ENCODE data around the gene FBXW4.

Gene FBXW4

DNA sequence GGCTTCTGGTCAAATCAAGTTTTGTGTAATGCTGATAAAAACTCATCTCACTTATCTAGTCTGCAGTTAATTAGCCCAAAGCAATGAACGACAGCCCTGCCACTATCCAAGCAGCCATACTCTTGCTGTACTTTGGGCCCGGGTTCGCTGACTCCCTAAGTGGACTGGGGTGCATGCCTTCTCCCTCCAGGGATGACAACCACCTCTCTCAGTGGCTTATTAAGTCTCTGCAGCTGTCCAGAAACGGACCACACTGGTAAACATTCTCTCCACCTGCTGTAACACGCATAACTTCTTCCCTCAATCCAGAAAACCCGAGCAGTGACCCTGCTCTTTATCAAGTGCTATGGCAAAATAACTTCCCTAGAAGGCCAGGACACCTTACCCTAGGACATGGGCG, 3.9 kb downstream of the FBXW4 start:
- no peaks in the 10 kb centered on the region for H3K9me3 Mint-ChIP-seq
- H3K27ac Mint-ChIP-seq (ENCODE audit: low read depth): peak overlapping the region; percentile 82
- H3K36me3 Mint-ChIP-seq (ENCODE audit: insufficient read depth): peaks cover 30% of the 10 kb centered on the region
- DNase-seq (ENCODE audit: low spot score in 2 of 2) (no peak), ATAC-seq (replicated peaks; ENCODE audit: extremely low read depth, poor library complexity, severe bottlenecking) (no peak)
- H3K27me3 Mint-ChIP-seq: no peaks in the 10 kb centered on the region
- peaks cover 62% of the 10 kb centered on the region for H3K4me1 Mint-ChIP-seq
- H3K4me3 Mint-ChIP-seq: no peak overlapping the region

GRCh38 chr10:101690461-101690860, 4.5 kb downstream of the FBXW4 start:
- H3K27ac Mint-ChIP-seq (ENCODE audit: low read depth): peak overlapping the region; percentile 57
- DNase-seq (ENCODE audit: low spot score in 2 of 2): no peak
- peaks cover 65% of the 10 kb centered on the region for H3K4me1 Mint-ChIP-seq
- peaks cover 28% of the 10 kb centered on the region for H3K36me3 Mint-ChIP-seq (ENCODE audit: insufficient read depth)
- H3K27me3 Mint-ChIP-seq: no peaks in the 10 kb centered on the region
- no peak for ATAC-seq (replicated peaks; ENCODE audit: extremely low read depth, poor library complexity, severe bottlenecking)
- no peak overlapping the region for H3K4me3 Mint-ChIP-seq
- H3K9me3 Mint-ChIP-seq: no peaks in the 10 kb centered on the region

- Mint-ChIP-seq H3K4me1 (peaks cover 77% of the 10 kb centered on the region), H3K27me3 (no peaks in the 10 kb centered on the region), H3K4me3 (no peak overlapping the region), H3K36me3 (ENCODE audit: insufficient read depth) (peaks cover 15% of the 10 kb centered on the region), H3K27ac (ENCODE audit: low read depth) (peak overlapping the region; percentile 2), H3K9me3 (no peaks in the 10 kb centered on the region)
- no peak for ATAC-seq (replicated peaks; ENCODE audit: extremely low read depth, poor library complexity, severe bottlenecking)
- no peak for DNase-seq (ENCODE audit: low spot score in 2 of 2)
These were observed 7.8 kb downstream of the FBXW4 start for GRCh38 chr10:101687071-101687658.

GRCh38 chr10:101686133-101686925, 8.6 kb downstream of the FBXW4 start:
- H3K27me3 Mint-ChIP-seq: no peaks in the 10 kb centered on the region
- peak overlapping the region; percentile 22 for H3K27ac Mint-ChIP-seq (ENCODE audit: low read depth)
- H3K4me1 Mint-ChIP-seq: peaks cover 72% of the 10 kb centered on the region
- H3K9me3 Mint-ChIP-seq: no peaks in the 10 kb centered on the region
- H3K36me3 Mint-ChIP-seq (ENCODE audit: insufficient read depth): peaks cover 17% of the 10 kb centered on the region
- DNase-seq (ENCODE audit: low spot score in 2 of 2) (no peak), ATAC-seq (replicated peaks; ENCODE audit: extremely low read depth, poor library complexity, severe bottlenecking) (no peak)
- no peak overlapping the region for H3K4me3 Mint-ChIP-seq

GRCh38 chr10:101684782-101685181, 10.2 kb downstream of the FBXW4 start:
- H3K4me3 Mint-ChIP-seq: no peak overlapping the region
- H3K27me3 Mint-ChIP-seq: no peaks in the 10 kb centered on the region
- H3K4me1 Mint-ChIP-seq: peaks cover 56% of the 10 kb centered on the region
- no peaks in the 10 kb centered on the region for H3K9me3 Mint-ChIP-seq
- no peak for DNase-seq (ENCODE audit: low spot score in 2 of 2)
- H3K36me3 Mint-ChIP-seq (ENCODE audit: insufficient read depth): peaks cover 18% of the 10 kb centered on the region
- ATAC-seq (replicated peaks; ENCODE audit: extremely low read depth, poor library complexity, severe bottlenecking): no peak
- peak overlapping the region; percentile 23 for H3K27ac Mint-ChIP-seq (ENCODE audit: low read depth)

- H3K4me3 Mint-ChIP-seq: no peak overlapping the region
- H3K27ac Mint-ChIP-seq (ENCODE audit: low read depth): no peak overlapping the region
- ATAC-seq (replicated peaks; ENCODE audit: extremely low read depth, poor library complexity, severe bottlenecking): no peak
- H3K4me1 Mint-ChIP-seq: peaks cover 50% of the 10 kb centered on the region
- no peaks in the 10 kb centered on the region for H3K27me3 Mint-ChIP-seq
- peaks cover 12% of the 10 kb centered on the region for H3K36me3 Mint-ChIP-seq (ENCODE audit: insufficient read depth)
- H3K9me3 Mint-ChIP-seq: no peaks in the 10 kb centered on the region
- DNase-seq (ENCODE audit: low spot score in 2 of 2): no peak
These were observed 11.7 kb downstream of the FBXW4 start for GRCh38 chr10:101683276-101683675.

GRCh38 chr10:101682172-101682825, 12.7 kb downstream of the FBXW4 start:
- peaks cover 42% of the 10 kb centered on the region for H3K4me1 Mint-ChIP-seq
- no peaks in the 10 kb centered on the region for H3K27me3 Mint-ChIP-seq
- H3K4me3 Mint-ChIP-seq: no peak overlapping the region
- H3K27ac Mint-ChIP-seq (ENCODE audit: low read depth): no peak overlapping the region
- no peaks in the 10 kb centered on the region for H3K9me3 Mint-ChIP-seq
- ATAC-seq (replicated peaks; ENCODE audit: extremely low read depth, poor library complexity, severe bottlenecking) (no peak), DNase-seq (ENCODE audit: low spot score in 2 of 2) (no peak)
- H3K36me3 Mint-ChIP-seq (ENCODE audit: insufficient read depth): peaks cover 12% of the 10 kb centered on the region

DNA sequence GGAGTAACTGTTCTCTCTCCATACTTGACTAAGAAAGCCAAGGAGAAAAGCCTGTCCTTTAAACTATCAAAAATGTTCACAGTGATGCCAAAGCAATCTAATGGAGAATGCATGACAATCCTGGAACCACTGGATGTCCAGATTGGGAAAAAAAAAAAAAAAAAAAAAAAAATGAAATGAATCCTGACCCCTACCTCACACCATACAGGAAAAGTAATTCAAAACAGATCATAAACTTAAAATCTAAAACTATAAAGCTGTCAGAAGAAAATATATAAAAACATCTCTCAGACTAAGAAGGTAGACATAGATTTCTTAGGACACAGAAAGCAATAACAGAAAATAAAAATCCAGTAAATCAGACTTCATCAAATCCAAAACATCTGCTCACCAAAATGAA, 18.4 kb downstream of the FBXW4 start:
- H3K4me3 Mint-ChIP-seq: no peak overlapping the region
- no peak overlapping the region for H3K27ac Mint-ChIP-seq (ENCODE audit: low read depth)
- H3K9me3 Mint-ChIP-seq: no peaks in the 10 kb centered on the region
- DNase-seq (ENCODE audit: low spot score in 2 of 2) (no peak), ATAC-seq (replicated peaks; ENCODE audit: extremely low read depth, poor library complexity, severe bottlenecking) (no peak)
- no peaks in the 10 kb centered on the region for H3K27me3 Mint-ChIP-seq
- peaks cover 6% of the 10 kb centered on the region for H3K4me1 Mint-ChIP-seq
- peaks cover 26% of the 10 kb centered on the region for H3K36me3 Mint-ChIP-seq (ENCODE audit: insufficient read depth)

DNA sequence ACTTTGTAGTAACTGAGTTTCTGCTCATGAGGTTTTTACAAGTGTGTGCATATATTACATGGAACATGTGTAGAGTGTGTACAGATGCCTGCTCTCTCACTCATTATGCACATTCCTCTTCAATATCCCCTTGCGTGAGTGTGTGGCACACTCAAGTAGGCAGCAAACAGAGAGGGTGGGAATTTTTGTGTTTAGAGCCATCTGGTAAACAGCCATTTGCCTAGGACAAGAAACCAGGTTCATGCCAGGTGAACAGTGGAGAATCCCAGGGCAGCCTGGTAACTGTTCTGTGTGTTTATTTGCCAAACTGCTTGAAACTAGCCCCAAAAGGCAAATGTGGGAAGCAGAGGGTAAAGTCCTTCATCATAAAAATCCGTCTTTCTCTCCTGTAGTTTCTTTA, 19.9 kb downstream of the FBXW4 start:
- H3K36me3 Mint-ChIP-seq (ENCODE audit: insufficient read depth): peaks cover 33% of the 10 kb centered on the region
- H3K9me3 Mint-ChIP-seq: no peaks in the 10 kb centered on the region
- ATAC-seq (replicated peaks; ENCODE audit: extremely low read depth, poor library complexity, severe bottlenecking) (no peak), DNase-seq (ENCODE audit: low spot score in 2 of 2) (no peak)
- H3K27ac Mint-ChIP-seq (ENCODE audit: low read depth): no peak overlapping the region
- H3K4me3 Mint-ChIP-seq: no peak overlapping the region
- H3K4me1 Mint-ChIP-seq: peaks cover 20% of the 10 kb centered on the region
- H3K27me3 Mint-ChIP-seq: no peaks in the 10 kb centered on the region

DNA sequence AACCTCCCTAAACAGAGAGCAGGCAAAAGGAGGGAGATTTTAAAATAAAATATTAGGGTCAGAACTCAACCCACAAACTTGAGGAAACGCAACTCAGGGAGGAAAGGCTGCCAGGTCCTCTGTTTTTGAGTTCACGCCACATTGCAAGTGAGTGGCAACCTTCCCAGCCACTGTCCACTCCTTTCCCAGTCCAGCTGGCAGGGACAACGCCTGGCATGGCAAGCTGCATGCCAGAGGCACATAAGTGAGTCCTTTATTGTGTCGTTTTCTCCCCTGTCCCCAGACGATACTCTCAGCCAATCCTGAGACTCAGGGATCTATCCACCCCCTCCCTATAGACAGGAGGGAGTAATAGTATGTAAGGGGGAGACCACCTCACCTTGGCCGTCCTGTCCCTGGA, 22.4 kb downstream of the FBXW4 start:
- Mint-ChIP-seq H3K27me3 (no peaks in the 10 kb centered on the region), H3K27ac (ENCODE audit: low read depth) (no peak overlapping the region), H3K9me3 (no peaks in the 10 kb centered on the region), H3K4me1 (peaks cover 28% of the 10 kb centered on the region), H3K36me3 (ENCODE audit: insufficient read depth) (peaks cover 45% of the 10 kb centered on the region), H3K4me3 (no peak overlapping the region)
- DNase-seq (ENCODE audit: low spot score in 2 of 2) (no peak), ATAC-seq (replicated peaks; ENCODE audit: extremely low read depth, poor library complexity, severe bottlenecking) (no peak)

DNA sequence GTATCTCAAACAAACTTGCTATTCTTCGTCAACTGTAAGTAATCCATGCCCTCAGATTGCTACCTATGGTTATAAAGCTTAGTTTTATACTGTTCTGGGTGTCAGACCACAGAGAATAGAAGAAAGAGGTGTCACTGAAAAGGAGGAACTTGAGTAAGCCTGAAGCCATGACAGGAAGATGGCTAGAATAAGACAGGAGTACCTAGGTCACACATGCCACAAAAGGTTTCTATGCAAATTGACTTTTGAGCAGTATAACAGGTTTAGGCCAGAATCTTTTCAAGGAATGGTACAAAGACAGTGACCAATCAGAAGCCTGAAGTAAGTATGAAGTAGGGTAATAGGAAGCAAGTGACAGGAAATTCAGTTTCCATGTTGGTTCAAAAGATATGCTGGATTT, 23.5 kb downstream of the FBXW4 start:
- peaks cover 25% of the 10 kb centered on the region for H3K4me1 Mint-ChIP-seq
- H3K4me3 Mint-ChIP-seq: no peak overlapping the region
- DNase-seq (ENCODE audit: low spot score in 2 of 2) (no peak), ATAC-seq (replicated peaks; ENCODE audit: extremely low read depth, poor library complexity, severe bottlenecking) (no peak)
- H3K27me3 Mint-ChIP-seq: no peaks in the 10 kb centered on the region
- H3K27ac Mint-ChIP-seq (ENCODE audit: low read depth): no peak overlapping the region
- peaks cover 49% of the 10 kb centered on the region for H3K36me3 Mint-ChIP-seq (ENCODE audit: insufficient read depth)
- no peaks in the 10 kb centered on the region for H3K9me3 Mint-ChIP-seq

- peaks cover 50% of the 10 kb centered on the region for H3K36me3 Mint-ChIP-seq (ENCODE audit: insufficient read depth)
- peaks cover 33% of the 10 kb centered on the region for H3K4me1 Mint-ChIP-seq
- H3K27me3 Mint-ChIP-seq: no peaks in the 10 kb centered on the region
These were observed 24.3 kb downstream of the FBXW4 start for GRCh38 chr10:101670635-101671034.

DNA sequence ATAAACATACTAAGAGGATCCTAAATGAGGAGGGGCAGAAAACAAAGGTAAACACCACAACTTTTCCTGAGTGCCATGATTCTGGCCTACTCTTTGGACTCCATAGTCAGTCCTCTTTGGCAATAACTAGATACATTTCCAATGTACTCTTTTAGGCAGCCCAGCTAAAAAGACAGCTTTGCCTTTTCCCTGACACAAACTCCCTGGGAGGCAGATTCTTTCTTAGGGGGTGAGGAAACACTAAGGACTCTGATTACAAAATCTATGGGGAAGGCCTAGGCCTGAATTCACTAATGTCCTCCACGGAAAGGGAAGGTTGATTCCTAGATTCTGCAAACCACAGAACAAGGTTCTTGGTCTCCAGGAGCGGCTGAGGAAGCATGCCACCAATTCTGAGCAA, 25.8 kb downstream of the FBXW4 start:
- H3K9me3 Mint-ChIP-seq: no peaks in the 10 kb centered on the region
- H3K4me3 Mint-ChIP-seq: no peak overlapping the region
- peaks cover 41% of the 10 kb centered on the region for H3K4me1 Mint-ChIP-seq
- peaks cover 52% of the 10 kb centered on the region for H3K36me3 Mint-ChIP-seq (ENCODE audit: insufficient read depth)
- no peak for DNase-seq (ENCODE audit: low spot score in 2 of 2)
- ATAC-seq (replicated peaks; ENCODE audit: extremely low read depth, poor library complexity, severe bottlenecking): no peak
- no peaks in the 10 kb centered on the region for H3K27me3 Mint-ChIP-seq
- no peak overlapping the region for H3K27ac Mint-ChIP-seq (ENCODE audit: low read depth)

More at GRCh38 chr10:101670635-101671034, 24.3 kb downstream of the FBXW4 start:
- Mint-ChIP-seq H3K4me3 (no peak overlapping the region), H3K9me3 (no peaks in the 10 kb centered on the region), H3K27ac (ENCODE audit: low read depth) (no peak overlapping the region)
- no peak for ATAC-seq (replicated peaks; ENCODE audit: extremely low read depth, poor library complexity, severe bottlenecking)
- no peak for DNase-seq (ENCODE audit: low spot score in 2 of 2)

Measured in central memory CD8-positive, alpha-beta T cell (primary cell).